ENCODE results near the gene CHMP1A.

GRCh38 chr16:89633064-89633631 is 24.4 kb downstream of the CHMP1A start:
- TF ChIP-seq CTCF (conservative IDR thresholded peaks at IDR 0.05 in 1 of 2, IDR thresholded peaks at IDR 0.05 in 1 of 2; ENCODE audit: low read depth in 1 of 2, low read length in 2 of 2): no peak
- TF ChIP-seq EZH2 (IDR thresholded peaks at IDR 0.05; ENCODE audit: low read length, missing control alignments): no peak
